ENCODE measurements around the gene RIC8A.
A peak's percentile ranks its signal among the peaks of the same experiment; 100 is the strongest.
"Not testable (repeated sequence)": the region's sequence is repeated elsewhere in the genome, so short reads cannot be mapped to it uniquely, and the experiment has no call there.

Gene RIC8A

DNA sequence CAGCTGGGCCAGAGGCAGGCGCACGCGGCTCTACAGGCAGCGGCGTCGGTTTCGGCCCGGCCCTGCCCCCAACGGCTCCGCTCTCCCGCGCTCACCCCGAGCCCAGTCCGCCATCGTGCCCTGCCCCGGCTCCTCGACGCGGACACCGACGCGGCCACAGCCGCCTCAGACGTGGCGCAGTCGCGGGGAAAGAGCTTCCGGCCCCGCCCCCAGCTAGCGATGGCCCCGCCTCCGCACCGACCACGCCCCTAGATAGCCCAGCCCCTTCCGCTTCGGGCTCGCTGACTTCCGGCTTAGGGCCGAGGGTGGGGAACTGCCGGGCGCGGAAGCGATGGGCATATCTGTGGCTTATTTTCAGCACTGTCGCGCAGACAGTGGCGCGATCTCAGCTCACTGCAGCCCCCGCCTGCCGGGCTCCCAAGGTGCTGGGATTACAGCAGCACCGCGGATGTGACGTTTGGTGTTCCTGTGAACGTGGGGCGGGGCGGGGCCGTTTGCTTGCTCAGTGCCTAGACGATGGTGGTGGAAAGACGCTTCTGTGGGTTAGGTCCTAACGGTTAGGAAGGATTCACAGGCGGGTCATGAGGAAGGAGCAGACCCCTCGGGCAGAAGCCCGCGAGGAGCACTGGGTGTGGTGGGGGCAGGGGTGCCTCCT, at the start of gene RIC8A, which contains the start of gene BET1L:
Gene RIC8A, plus strand, starts transcription at position 501 of the 655 bp plus-strand sequence. CDS start 1,147 bp downstream, outside the sequence.
Gene BET1L, minus strand, starts transcription at position 192 of the 655 bp plus-strand sequence. Its CDS starts 78 bp downstream, at position 114.
- DNase-seq: peak; percentile 98

DNA sequence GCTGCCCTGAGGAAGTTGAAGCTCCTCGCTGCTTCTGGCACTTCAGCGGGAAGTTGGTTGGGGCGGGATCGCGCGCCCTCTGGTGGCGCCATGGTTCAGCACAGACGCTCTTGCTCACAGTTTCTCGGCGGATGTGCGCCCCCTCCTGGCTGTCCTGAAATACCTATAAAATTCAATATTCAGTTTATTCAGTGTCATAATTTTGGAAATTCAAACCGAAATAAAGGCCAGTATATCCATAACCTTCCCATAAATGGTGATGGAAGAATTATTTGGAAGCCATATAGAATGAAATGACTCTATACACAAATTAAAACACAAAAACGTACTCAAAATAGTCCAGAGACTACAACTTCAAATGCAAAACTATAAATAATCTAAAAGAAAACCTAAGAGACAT, 27.3 kb upstream of the RIC8A start:
- not testable (repeated sequence) for DNase-seq

DNA sequence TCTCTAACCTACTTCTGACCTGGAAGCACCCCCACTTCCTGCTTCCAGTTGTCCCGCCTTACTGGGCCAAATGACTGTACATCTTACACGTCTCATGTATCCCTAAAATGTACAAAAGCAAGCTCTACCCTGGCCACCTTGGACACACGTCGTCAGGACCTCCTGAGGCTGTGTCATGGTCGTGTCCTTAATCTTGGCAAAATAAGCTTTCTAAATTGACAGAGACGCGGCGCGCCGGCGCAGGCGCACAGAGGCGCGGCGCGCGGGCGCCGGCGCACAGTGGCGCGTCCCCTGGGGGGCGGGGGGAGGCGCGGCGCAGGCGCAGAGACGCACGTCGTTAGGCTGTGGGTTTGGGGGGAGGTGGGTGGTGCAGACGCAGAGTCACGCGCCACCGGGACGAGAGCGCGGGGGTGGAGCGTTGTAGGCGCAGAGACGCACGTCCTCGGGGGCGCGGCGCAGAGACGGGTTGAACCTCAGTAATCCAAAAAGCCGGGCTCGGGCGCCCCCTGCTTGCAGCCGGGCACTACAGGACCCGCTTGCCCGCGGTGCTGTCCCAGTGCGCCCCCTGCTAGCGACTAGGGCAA, 18.2 kb upstream of the RIC8A start:
- not testable (repeated sequence) for DNase-seq

DNA sequence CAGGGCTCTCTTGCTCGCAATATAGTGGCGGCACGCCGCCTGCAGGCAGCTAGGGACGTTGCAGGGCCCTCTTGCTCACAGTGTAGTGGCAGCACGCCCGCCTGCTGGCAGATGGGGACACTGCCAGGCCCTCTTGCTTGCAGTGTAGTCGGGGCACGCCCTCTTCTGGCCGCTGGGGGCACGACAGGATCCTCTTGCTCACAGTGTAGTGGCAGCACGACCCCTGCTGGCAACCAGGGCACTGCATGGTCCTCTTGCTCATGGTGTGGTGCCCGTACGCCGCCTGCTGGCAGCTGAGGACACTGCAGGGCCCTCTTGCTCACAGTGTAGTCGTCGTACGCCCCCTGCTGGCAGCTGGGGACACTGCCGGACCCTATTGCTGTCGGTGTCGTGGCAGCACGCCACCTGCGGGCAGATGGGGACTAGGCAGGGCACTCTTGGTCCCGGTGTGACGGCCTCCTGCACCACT, 17.6 kb upstream of the RIC8A start:
- not testable (repeated sequence) for DNase-seq

DNA sequence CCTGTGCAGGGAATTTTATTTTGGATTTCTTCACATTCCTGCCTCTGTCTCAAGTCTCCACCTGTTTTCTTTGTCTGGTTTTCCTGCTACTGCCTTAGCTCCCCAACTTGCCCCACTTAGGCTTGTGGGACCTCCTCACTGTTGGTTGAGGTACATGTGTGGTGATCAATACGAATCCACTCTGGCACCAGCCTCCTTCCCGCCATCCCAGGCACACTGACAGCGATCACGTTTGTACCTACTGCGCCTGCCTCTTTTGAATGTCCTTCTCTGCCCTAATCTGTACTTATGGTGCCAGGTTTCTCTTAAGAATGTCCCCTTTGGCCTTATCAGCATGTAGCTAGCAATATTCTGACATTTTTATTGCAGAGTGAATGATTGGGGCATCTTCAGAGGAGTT, 17.0 kb upstream of the RIC8A start:
- DNase-seq: not testable (repeated sequence)

DNA sequence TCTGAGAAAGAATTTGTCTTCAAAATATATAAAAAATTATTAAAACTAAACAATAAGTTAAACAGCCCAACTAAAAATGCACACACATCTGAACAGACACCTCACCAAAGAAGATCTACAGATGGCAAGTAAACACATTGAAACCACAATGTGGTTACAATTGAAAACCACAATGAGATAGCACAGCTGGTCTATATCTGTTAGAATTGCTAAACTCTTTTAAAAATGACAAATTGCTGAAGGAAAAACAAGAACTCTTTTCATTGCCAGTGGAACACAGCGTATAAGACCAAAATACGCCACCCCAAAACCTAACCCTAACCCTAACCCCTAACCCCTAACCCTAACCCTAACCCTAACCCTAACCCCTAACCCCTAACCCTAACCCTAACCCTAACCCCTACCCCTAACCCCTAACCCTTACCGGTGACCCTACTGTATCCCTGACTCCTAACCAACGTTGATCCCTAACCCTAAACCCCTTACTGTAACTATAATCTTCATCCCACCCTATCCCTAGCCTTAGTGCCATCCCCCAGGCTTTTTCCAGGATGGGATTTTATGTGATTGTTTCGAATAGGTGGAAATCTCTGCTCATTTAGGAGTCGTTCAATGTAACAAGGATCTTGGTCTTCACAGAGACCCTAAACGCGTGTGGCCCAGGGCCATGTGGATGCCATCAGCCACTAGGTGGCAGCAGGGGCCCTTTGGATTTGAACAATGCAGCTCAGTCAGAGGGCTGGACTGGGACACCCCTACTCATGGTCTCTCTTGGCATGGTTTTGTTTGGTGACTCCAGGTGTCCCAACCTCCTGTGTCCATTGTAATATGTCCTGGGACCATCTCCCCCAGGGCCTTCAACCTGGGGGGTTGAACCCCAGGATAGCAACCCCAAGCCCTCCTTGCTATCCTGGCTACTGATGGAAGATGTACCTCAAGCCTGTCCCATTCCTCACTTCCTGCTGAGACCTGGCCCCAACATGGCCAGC, 15.7 kb upstream of the RIC8A start:
- not testable (repeated sequence) for DNase-seq

DNA sequence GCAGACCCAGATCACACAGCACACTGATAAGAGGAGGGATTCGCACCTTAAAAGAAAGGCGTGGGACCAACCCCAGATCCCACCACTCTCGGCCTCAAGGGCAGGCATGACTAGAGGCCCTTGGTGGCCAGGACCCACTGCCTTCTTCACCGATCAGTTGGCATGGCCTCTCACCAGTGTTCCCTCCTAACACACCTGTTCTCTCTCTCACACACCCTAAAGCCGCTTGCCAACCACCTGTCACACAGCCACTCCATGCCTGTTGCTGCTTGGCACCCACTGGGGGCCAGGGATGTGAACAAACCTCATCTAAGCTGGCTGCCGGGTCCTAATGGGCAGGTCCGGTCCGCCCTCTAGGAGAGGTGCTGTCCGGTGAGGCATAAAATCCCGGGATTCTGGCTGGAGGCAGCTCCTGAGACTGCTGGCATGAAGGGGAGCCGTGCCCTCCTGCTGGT, 14.8 kb upstream of the RIC8A start, which contains the start of gene SCGB1C1:
Gene SCGB1C1, plus strand, starts transcription at position 405 of the 455 bp plus-strand sequence. Its CDS starts 22 bp downstream, at position 427.
- DNase-seq: not testable (repeated sequence)

DNA sequence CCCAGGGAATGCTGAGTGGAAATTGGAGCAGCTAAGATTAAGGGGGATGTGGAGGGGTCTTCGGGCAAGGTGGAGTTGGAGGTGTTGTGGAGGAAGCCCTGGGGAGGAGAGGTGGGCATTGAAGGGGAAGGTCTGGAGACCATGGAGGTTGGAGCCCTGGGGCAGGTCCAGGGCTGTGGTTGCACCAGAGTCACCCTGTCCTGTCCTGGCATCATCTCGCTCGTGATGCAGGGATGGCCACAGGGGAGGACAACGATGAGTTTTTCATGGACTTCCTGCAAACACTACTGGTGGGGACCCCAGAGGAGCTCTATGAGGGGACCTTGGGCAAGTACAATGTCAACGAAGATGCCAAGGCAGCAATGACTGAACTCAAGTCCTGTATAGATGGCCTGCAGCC, 14.0 kb upstream of the RIC8A start:
- not testable (repeated sequence) for DNase-seq

DNA sequence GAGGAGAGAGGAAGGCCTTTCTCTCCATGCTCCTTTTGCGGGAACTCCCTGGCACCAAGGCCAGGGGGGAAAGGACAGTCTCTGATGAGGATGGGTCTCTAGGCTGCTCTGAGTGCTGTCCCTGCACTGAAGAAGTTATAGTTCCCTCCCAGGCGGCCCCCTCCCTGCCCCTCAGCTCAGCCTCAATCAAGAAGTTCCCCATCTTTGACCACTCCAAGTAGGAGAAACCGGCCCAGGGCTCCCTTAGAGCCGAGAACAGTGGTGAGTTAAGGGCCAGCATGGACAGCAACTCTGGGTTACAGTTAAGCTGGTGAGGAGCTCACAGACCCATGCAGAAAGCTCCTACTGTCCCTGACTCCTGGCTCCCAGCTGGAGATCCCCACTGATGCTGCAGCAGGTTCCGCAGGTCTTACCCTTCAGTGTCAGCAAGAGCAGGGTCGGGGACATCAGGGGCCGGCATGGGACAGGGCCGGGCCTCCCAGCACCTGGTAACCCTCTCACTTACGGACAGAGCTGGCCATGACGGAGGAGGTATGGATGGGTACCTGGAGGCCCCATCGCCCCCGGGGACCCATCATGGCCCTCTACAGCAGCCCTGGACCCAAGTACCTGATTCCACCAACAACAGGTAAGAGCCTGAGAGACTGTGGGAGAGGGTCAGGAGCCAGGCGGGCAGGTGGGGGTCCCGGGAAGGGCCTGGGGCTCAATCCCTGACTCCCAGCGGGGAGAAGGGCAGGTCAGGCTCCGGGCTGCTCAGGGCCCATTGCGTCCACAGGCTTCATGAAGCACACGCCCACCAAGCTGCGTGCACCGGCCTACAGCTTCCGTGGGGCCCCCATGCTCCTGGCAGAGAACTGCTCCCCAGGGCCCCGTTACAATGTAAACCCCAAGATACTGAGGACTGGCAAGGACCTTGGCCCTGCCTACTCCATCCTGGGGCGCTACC, 10.4 kb upstream of the RIC8A start:
- no peak for DNase-seq

DNA sequence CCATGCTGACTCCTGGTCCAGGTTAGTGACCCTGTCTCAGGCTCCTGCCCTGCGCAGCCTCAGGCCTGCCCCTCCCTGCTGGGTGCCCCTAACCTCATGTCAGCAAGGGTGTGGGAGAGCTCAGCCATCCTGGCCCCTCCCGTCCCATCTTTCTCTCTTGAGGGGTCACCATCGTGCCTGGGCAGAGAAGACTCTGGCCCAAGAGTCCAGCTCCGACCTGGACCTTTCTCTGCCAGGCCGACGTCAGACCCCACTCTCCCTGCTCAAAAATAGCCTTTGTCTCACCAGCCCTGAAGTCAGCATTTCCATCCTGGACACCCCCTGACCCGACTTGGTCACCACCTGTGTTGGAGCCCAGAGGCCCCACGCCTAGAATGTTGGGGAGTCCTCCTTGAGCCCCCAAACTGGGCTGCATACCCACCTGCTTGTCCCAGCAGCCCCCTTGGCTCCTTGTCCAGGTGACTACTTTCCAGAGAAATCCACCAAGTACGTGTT, 9.7 kb upstream of the RIC8A start:
- no peak for DNase-seq

DNA sequence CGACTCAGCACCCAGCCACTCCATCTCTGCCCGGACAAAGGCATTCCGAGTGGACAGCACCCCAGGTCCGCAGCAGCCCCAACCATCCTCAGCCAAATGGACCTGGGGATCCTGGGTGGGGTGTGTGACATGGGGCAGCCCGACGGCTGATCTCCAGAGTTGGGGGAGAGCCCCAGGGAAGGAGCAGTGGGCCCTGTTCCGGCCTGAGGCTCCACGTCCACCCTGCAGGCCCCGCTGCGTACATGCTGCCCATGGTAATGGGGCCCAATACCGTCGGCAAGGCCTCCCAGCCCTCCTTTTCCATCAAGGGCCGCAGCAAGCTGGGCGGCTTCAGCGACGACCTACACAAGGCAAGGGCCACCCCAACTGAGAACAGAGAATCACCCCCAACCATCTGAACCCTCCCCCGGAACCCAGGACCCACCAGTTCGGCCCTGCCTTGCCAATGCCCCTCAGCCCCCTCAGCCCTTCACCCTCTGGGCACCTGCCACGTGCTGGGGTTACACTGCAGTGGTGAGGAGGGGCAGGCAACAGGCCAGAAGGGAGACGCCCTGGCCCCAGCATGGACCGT, 9.2 kb upstream of the RIC8A start:
- DNase-seq: no peak

DNA sequence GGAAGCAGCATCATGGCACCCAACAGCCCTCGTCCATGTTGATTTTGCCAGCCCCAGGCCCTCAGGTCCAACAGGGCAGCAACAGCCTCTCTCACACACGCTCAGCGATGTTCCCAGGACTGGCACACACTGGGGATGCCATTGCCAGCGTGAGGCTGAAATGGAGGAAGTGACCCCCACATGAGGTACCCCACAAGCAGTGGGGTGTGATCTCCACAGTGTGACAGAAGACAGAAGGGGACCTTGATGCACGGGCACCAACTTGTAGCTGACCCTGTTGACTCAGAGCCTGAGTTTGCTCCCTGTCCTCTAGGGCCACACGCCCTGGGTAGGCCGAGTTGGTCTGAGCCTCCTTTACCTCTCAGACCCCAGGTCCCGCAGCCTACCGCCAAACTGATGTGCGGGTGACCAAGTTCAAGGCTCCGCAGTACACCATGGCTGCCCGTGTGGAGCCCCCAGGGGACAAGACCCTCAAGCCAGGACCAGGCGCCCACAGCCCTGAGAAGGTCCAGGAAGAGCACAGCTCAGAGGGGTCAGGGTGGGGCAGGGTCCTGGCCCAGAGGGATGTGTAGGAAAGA, 8.4 kb upstream of the RIC8A start:
- no peak for DNase-seq

DNA sequence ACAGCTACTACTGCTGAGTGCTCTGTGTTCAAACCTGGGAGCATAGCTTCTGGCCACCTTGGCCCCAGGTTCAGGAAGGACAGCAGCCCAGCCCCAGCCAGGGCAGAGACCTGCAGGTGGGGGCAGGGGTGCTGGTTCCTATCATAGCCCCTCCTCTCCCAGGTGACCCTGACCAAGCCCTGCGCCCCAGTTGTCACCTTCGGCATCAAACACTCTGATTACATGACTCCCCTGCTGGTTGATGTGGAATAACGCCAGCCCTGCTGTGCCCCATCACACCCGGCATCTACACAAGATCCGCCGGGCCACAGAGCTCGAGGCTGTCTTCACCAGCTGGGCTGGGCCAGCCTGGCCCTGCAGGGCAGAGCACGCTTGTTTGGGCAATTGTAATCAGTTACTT, 7.7 kb upstream of the RIC8A start:
- DNase-seq: no peak

DNA sequence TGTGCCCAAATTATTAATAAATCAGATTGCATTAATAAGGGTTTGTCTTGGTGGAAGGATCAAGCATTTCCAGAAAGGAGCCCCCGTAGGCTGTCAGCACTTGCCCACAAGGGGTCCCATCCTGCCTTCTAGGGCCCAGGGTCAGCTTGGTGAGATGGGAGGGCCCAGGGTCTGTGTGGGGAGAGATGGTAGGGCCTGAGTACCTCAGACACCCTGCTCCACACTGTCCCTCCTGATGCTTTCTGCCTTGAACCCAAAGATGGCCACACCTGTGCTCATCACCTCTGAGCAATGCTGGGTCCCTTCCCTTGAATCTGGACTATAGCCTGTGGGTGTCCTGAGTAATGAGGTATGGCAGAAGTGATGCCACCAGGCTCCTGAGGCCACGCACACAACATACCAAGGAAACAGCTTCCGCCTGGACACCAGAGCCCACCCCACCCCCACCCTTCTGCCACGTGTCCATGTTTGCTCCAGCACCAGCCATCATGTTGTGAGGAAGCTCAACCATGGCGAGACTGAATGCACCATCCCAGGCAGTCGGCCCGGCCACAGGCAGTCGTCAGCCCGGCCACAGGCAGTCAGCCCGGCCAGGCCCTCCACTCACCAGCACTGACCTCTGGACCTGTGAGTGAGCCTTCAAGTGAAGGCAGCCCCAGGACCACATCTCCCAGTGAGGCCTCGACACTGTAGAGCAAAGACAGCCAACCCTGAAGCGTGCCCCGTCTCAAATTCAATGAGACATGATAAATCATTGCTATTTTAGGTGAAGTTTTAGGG, 7.1 kb upstream of the RIC8A start:
- no peak for DNase-seq

DNA sequence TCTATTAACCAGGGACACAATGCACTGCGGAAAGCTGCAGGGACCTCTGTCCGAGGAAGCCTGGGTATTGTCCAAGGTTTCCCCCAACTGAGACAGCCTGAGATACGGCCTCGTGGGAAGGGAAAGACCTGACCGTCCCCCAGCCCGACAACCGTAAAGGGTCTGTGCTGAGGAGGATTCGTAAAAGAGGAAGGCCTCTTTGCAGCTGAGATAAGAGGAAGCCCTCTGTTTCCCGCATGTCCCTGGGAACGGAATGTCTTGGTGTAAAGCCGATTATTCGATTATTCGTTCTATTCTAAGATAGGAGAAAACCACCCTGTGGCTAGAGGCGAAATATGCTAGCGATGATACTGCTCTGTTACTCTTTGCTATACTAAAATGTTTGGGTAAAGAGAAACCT, 5.5 kb upstream of the RIC8A start:
- DNase-seq: peak; percentile 17

DNA sequence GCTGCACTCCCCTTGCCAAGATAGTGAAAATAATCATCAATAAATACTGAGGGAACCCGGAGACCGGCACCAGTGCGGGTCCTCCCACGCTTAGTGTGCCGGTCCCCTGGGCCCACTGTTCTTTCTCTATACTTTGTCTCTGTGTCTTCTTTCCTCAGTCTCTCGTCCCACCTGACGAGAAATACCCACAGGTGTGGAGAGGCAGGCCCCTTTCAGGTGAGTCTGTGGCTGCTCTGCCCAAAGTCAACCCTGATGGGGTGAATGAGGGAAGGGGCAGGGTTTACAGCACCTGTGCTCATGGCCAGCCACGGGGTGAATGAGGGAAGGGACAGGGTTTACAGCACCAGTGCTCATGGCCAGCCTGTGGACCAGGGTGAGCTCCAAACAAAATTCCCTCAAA, 5.0 kb upstream of the RIC8A start:
- DNase-seq: no peak

DNA sequence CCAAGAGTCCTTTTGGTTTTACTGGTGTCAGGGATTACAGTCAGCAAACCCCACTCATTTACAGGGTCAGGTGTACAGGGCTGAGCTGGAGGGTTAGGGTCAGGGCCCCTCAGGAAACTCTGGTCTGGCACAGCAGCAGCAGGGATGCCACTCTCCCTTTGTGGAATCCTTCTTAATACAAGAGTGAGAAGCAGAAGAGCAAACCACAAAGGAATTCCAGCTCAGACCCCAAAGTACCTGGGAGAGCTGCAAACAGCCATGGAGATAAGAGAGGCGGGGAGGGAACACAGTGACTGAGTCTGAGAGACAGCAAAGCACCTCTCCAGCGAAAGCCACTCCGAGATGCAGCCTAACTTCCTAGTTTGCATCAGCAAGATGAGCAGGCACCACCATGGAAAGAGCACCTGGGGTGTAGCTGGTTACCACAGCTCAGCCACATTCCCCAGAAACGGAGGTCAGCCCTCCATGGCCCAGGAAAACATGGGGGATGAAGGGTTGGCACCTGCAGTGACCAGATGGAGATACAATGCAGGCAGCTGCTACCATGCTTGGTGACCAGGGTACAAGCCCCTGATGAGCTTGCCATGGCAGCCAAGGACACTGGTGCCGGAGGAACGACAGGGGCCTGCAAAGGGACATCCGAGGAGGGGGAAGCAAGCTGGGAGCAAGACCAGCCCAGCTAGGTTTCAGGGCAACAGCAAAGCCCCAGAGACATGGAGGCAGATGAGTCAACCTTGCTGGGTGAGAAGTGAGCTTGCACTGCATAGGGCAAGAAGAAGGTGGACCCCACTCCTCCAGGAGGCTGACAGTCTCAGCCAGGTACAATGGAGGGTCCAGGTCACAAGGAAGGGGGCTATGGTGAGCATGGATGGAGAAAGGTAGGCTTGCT, 4.2 kb upstream of the RIC8A start:
- DNase-seq: no peak

DNA sequence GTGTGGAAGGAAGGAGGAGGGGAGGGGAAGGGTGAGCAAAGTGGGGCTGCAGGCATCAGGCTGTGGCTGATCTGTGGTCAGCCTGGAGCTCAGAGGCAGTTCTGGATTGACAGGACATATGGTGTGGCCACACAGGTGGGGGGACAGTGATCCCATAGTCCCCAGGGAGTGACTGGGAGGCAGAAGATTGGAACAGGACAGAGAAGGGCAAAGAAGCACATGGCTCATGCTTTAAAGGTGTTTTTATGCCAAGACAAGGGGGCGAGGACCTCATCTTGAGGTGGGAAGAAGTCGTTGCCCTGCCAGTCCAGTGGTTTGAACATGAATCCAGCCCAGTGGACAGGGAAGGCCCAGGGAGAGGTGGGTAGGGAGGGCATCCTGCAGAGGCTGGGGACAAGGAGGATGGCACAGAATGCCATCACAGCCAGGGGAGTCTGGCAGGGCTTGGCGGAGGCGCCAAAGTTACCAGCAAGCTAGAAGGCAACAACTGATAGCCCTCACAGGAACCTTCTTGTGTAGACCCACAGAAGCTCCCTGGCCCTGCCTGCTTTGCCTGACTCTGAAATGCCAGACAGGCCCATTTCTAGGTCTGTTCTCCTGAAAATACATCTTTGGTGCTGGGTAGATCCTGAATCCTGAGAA, 3.4 kb upstream of the RIC8A start:
- no peak for DNase-seq

Measured in inflammatory macrophage treated with lipopolysaccharide for 4 hours (primary cell).